ENCODE data around the gene CST8. TPM values are rescaled to one million over a fixed set of nuclear protein-coding genes. Genes with fewer than 3 reads are reported as not detected.

Gene CST8
- total RNA-seq, 1 experiment from 2014 or later = not detected

- DNase-seq (ENCODE audit: low read depth) = no peak
- in situ Hi-C loops (cut with HindIII; ENCODE audit: low pct_unique_long_range_greater_than_20kb, low sequenced_read_pairs) = no loop called here
Observed at GRCh38 chr20:23541776-23542175, 50.9 kb downstream of the CST8 start.

- DNase-seq (ENCODE audit: low read depth) = no peak
- in situ Hi-C loops (cut with HindIII; ENCODE audit: low pct_unique_long_range_greater_than_20kb, low sequenced_read_pairs) = no loop called here
Observed at GRCh38 chr20:23542801-23543200, 51.9 kb downstream of the CST8 start.

- in situ Hi-C loops (cut with HindIII; ENCODE audit: low pct_unique_long_range_greater_than_20kb, low sequenced_read_pairs) = no loop called here
- DNase-seq (ENCODE audit: low read depth) = no peak
Observed at GRCh38 chr20:23544133-23544532, 53.2 kb downstream of the CST8 start.

Other genes starting within 250 kb of the CST8 start
- 67.0 and 113 TPM in 2 replicates for gene NXT1, start 140.3 kb upstream of the CST8 start, total RNA-seq (2014; rRNA removed; shearing (Covaris generic); ENCODE audit: low replicate concordance)
- 9.9 and 30.8 TPM in 2 replicates for gene GZF1, start 128.9 kb upstream of the CST8 start, total RNA-seq (2014; rRNA removed; shearing (Covaris generic); ENCODE audit: low replicate concordance)
- gene NAPB, start 69.6 kb upstream of the CST8 start, total RNA-seq (2014; rRNA removed; shearing (Covaris generic); ENCODE audit: low replicate concordance) = 3.1 and 4.3 TPM in 2 replicates
- gene CSTL1, start 51.4 kb upstream of the CST8 start, total RNA-seq (2014; rRNA removed; shearing (Covaris generic); ENCODE audit: low replicate concordance) = not detected in 2 replicates
- gene CST11, start 38.2 kb upstream of the CST8 start, total RNA-seq (2014; rRNA removed; shearing (Covaris generic); ENCODE audit: low replicate concordance) = not detected in 2 replicates
- gene CST9L, start 77.4 kb downstream of the CST8 start, total RNA-seq (2014; rRNA removed; shearing (Covaris generic); ENCODE audit: low replicate concordance) = not detected in 2 replicates
- gene CST9, start 114.8 kb downstream of the CST8 start, total RNA-seq (2014; rRNA removed; shearing (Covaris generic); ENCODE audit: low replicate concordance) = not detected in 2 replicates
- gene CST3, start 146.8 kb downstream of the CST8 start, total RNA-seq (2014; rRNA removed; shearing (Covaris generic); ENCODE audit: low replicate concordance) = 368 and 404 TPM in 2 replicates
- gene CST4, start 197.9 kb downstream of the CST8 start, total RNA-seq (2014; rRNA removed; shearing (Covaris generic); ENCODE audit: low replicate concordance) = 16.1 and 28.3 TPM in 2 replicates

Measured in Caki2 (cell line).